Neural crest cell (in vitro differentiated cells): ENCODE results near the gene TNRC6B. TPM values are rescaled to one million over a fixed set of nuclear protein-coding genes. Genes with fewer than 3 reads are reported as not detected.
"Not testable (repeated sequence)": the region's sequence is repeated elsewhere in the genome, so short reads cannot be mapped to it uniquely, and the experiment has no call there.

Experiments used
- DNase-seq: peaks from one replicate; pipeline ENCODE4 v3.0.0; 2021; ENCODE audit warnings: low read depth, mixed read lengths, low spot score
- H3K27ac Mint-ChIP-seq: one replicate; pipeline ENCODE4 v1.8.0; 2021; ENCODE audit warnings: mild to moderate bottlenecking, mixed read lengths; ENCODE audit not compliant: unreplicated experiment
- H3K27me3 Mint-ChIP-seq: 2 replicates; pipeline ENCODE4 v1.8.0; 2021; ENCODE audit warnings: low read depth, mild to moderate bottlenecking, mixed read lengths
- H3K36me3 Mint-ChIP-seq: 2 replicates; pipeline ENCODE4 v1.8.0; 2021; ENCODE audit warnings: low read depth, mild to moderate bottlenecking, mixed read lengths
- H3K4me1 Mint-ChIP-seq: 2 replicates; pipeline ENCODE4 v1.8.0; 2021; ENCODE audit warnings: mixed read lengths
- H3K4me3 Mint-ChIP-seq: one replicate; pipeline ENCODE4 v1.8.0; 2021; ENCODE audit warnings: mild to moderate bottlenecking, mixed read lengths
- H3K9me3 Mint-ChIP-seq: 2 replicates; pipeline ENCODE4 v1.8.0; 2021; ENCODE audit warnings: mixed read lengths
- CTCF ChIP-seq: fragments of 200-600 bp; sonication (generic); conservative IDR thresholded peaks from 2 replicates; pipeline ENCODE4 v1.5.0; 2021; ENCODE audit warnings: antibody characterized with exemption, mild to moderate bottlenecking
- total RNA-seq: library from RNA; stranded (reverse); gene quantifications from 2 replicates; pipeline ENCODE4 v1.2.1, GENCODE V29; 2021

TNRC6B gene
- total RNA-seq, 1 donor from 2014 or later = 36.8 TPM

- no peak overlapping the region for H3K4me3 Mint-ChIP-seq
- peaks cover 41% of the 10 kb centered on the region for H3K4me1 Mint-ChIP-seq
- TF ChIP-seq CTCF = no peak
- no peaks in the 10 kb centered on the region for H3K9me3 Mint-ChIP-seq
- no peaks in the 10 kb centered on the region for H3K36me3 Mint-ChIP-seq
- no peak overlapping the region for H3K27ac Mint-ChIP-seq
- no peak for DNase-seq
- no peaks in the 10 kb centered on the region for H3K27me3 Mint-ChIP-seq
These were observed 40.4 kb downstream of the TNRC6B start for GRCh38 chr22:40218152-40218551.

GRCh38 chr22:40218723-40219294 is 41.1 kb downstream of the TNRC6B start:
- no peaks in the 10 kb centered on the region for H3K27me3 Mint-ChIP-seq
- H3K9me3 Mint-ChIP-seq = no peaks in the 10 kb centered on the region
- no peak overlapping the region for H3K27ac Mint-ChIP-seq
- no peaks in the 10 kb centered on the region for H3K36me3 Mint-ChIP-seq
- TF ChIP-seq CTCF = no peak
- peaks cover 36% of the 10 kb centered on the region for H3K4me1 Mint-ChIP-seq
- DNase-seq = no peak
- no peak overlapping the region for H3K4me3 Mint-ChIP-seq

- no peaks in the 10 kb centered on the region for H3K9me3 Mint-ChIP-seq
These were observed 42.8 kb downstream of the TNRC6B start for GRCh38 chr22:40220316-40221054.

GRCh38 chr22:40221055-40221414 is 43.3 kb downstream of the TNRC6B start:
- Mint-ChIP-seq H3K4me1 (peaks cover 37% of the 10 kb centered on the region), H3K9me3 (no peaks in the 10 kb centered on the region), H3K27ac (no peak overlapping the region), H3K36me3 (no peaks in the 10 kb centered on the region), H3K27me3 (no peaks in the 10 kb centered on the region), H3K4me3 (no peak overlapping the region)
- no peak for DNase-seq
- no peak for TF ChIP-seq CTCF

More at GRCh38 chr22:40220316-40221054, 42.8 kb downstream of the TNRC6B start:
- Mint-ChIP-seq H3K4me1 (peaks cover 42% of the 10 kb centered on the region), H3K27me3 (no peaks in the 10 kb centered on the region), H3K4me3 (no peak overlapping the region), H3K36me3 (no peaks in the 10 kb centered on the region), H3K27ac (no peak overlapping the region)
- TF ChIP-seq CTCF = no peak
- no peak for DNase-seq

GRCh38 chr22:40222979-40223378 is 45.3 kb downstream of the TNRC6B start:
- H3K9me3 Mint-ChIP-seq, H3K27me3 Mint-ChIP-seq, DNase-seq, H3K36me3 Mint-ChIP-seq, H3K4me3 Mint-ChIP-seq, H3K27ac Mint-ChIP-seq: not testable (repeated sequence)
- H3K4me1 Mint-ChIP-seq = peaks cover 39% of the 10 kb centered on the region

GRCh38 chr22:40224702-40225101 is 47.0 kb downstream of the TNRC6B start:
- peak overlapping the region; percentile 82 for H3K27ac Mint-ChIP-seq
- H3K27me3 Mint-ChIP-seq = no peaks in the 10 kb centered on the region
- peaks cover 5% of the 10 kb centered on the region for H3K36me3 Mint-ChIP-seq
- peaks cover 31% of the 10 kb centered on the region for H3K4me1 Mint-ChIP-seq
- DNase-seq = no peak
- no peaks in the 10 kb centered on the region for H3K9me3 Mint-ChIP-seq
- no peak for TF ChIP-seq CTCF
- H3K4me3 Mint-ChIP-seq = no peak overlapping the region
